GM21447 (cell line): ENCODE data around the gene SEC23A.

Experiments used
- ATAC-seq: cut with Tn5 transposase; IDR thresholded peaks from one replicate; pipeline ENCODE4 v1.9.1; 2021; ENCODE audit not compliant: unreplicated experiment

The SEC23A gene

GRCh38 chr14:38992067-38992844 is 110.8 kb downstream of the SEC23A start:
- ATAC-seq: no peak

- ATAC-seq: no peak
Measured at GRCh38 chr14:38991299-38991698, 111.7 kb downstream of the SEC23A start.

GRCh38 chr14:38989922-38990546 is 113.0 kb downstream of the SEC23A start:
- ATAC-seq: peak; percentile 97

GRCh38 chr14:38987781-38988180 is 115.3 kb downstream of the SEC23A start:
- no peak for ATAC-seq

GRCh38 chr14:38982837-38983236 is 120.2 kb downstream of the SEC23A start:
- no peak for ATAC-seq

- ATAC-seq: no peak
Measured at GRCh38 chr14:38982278-38982677, 120.8 kb downstream of the SEC23A start.
